OCI-LY1 (cell line): Measurements from ENCODE around the gene SLC41A2.
"Not testable (repeated sequence)": the region's sequence is repeated elsewhere in the genome, so short reads cannot be mapped to it uniquely, and the experiment has no call there.

Experiments used
- H2AFZ ChIP-seq: fragments of 200-600 bp; sonication (generic), shearing (Covaris generic); 2 replicates; pipeline ENCODE4 v1.6.0; 2014; ENCODE audit warnings: antibody characterized with exemption, mild to moderate bottlenecking, low read length
- H3F3A ChIP-seq: fragments of 200-600 bp; sonication (generic), shearing (Covaris generic); 2 replicates; pipeline ENCODE4 v1.6.0; 2014; ENCODE audit warnings: mild to moderate bottlenecking, antibody characterized with exemption, low read length, moderate library complexity; ENCODE audit not compliant: insufficient read depth
- H3K27ac ChIP-seq: fragments of 200-600 bp; sonication (generic); 2 replicates; pipeline ENCODE4 v1.5.1; 2014; ENCODE audit warnings: low read length, mixed run types, mild to moderate bottlenecking, low read depth; ENCODE audit not compliant: poor library complexity, severe bottlenecking
- H3K27me3 ChIP-seq: fragments of 200-600 bp; sonication (generic); 2 replicates; pipeline ENCODE4 v1.6.0; 2014; ENCODE audit warnings: antibody characterized with exemption, mild to moderate bottlenecking, low read length, moderate library complexity; ENCODE audit not compliant: insufficient read depth
- H3K36me3 ChIP-seq: fragments of 200-600 bp; sonication (generic); 2 replicates; pipeline ENCODE4 v1.6.1; 2014; ENCODE audit warnings: mild to moderate bottlenecking, antibody characterized with exemption, low read length, moderate library complexity, mixed read lengths; ENCODE audit not compliant: insufficient read depth
- H3K4me1 ChIP-seq: fragments of 200-600 bp; sonication (generic); 2 replicates; pipeline ENCODE4 v1.5.1; 2014; ENCODE audit warnings: mild to moderate bottlenecking, low read length, moderate library complexity; ENCODE audit not compliant: insufficient read depth, severe bottlenecking
- H3K4me2 ChIP-seq: fragments of 200-600 bp; sonication (generic), shearing (Covaris generic); 2 replicates; pipeline ENCODE4 v1.6.1; 2014; ENCODE audit warnings: low read length
- H3K4me3 ChIP-seq: fragments of 200-600 bp; sonication (generic); 2 replicates; pipeline ENCODE4 v1.5.1; 2014; ENCODE audit warnings: low read length, low read depth, mild to moderate bottlenecking, mixed read lengths; ENCODE audit not compliant: poor library complexity, severe bottlenecking
- H3K79me2 ChIP-seq: fragments of 200-600 bp; shearing (Covaris generic); 2 replicates; pipeline ENCODE4 v1.6.1; 2016; ENCODE audit warnings: mixed run types, low read length, mixed read lengths; ENCODE audit not compliant: insufficient read depth
- H3K9ac ChIP-seq: fragments of 200-600 bp; sonication (generic), shearing (Covaris generic); 2 replicates; pipeline ENCODE4 v1.6.1; 2014; ENCODE audit warnings: mild to moderate bottlenecking, low read length, mixed read lengths
- H3K9me2 ChIP-seq: fragments of 200-600 bp; sonication (generic), shearing (Covaris generic); 2 replicates; pipeline ENCODE4 v1.6.1; 2014; ENCODE audit warnings: low read depth, mild to moderate bottlenecking, low read length, mixed read lengths
- H3K9me3 ChIP-seq: fragments of 200-600 bp; shearing (Covaris generic); 2 replicates; pipeline ENCODE4 v1.6.1; 2014; ENCODE audit warnings: low read length, mixed read lengths
- H4K20me1 ChIP-seq: fragments of 200-600 bp; sonication (generic), shearing (Covaris generic); 2 replicates; pipeline ENCODE4 v1.6.0; 2016; ENCODE audit warnings: mild to moderate bottlenecking, low read length; ENCODE audit not compliant: insufficient read depth
- EZH2 ChIP-seq: fragments of 200-600 bp; sonication (generic), shearing (Covaris generic); IDR thresholded peaks from 2 replicates; pipeline ENCODE4 v1.8.0; 2017; ENCODE audit warnings: borderline replicate concordance, mixed run types, mild to moderate bottlenecking, antibody characterized with exemption, low read length, moderate library complexity, mixed read lengths
- TF ChIP-seq, protein P1 (sequence below): fragments of 200-600 bp; sonication (generic), shearing (Covaris generic); IDR thresholded peaks from 2 replicates; pipeline ENCODE4 v1.5.1; 2017; ENCODE audit warnings: mild to moderate bottlenecking, antibody characterized with exemption, low read length, moderate library complexity, mixed read lengths

Gene SLC41A2

DNA sequence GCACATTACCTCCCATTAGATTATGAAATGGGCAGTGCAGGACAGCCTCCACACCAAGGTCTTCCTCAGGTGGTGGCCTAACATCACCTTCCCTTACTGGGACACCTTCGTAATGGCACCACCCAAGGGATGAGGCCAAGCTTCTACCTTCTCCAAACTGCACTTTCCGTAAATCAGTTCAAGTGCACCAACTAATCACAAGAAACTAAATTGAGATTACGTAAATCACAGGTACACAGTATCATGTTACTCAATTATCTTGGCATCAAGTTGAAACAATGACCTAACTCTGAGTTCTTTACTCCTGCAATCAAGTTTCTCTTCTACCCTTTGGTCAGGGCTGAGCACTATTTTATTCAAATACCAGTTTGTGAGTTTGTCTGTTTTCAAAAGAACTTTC is 13.8 kb downstream of the SLC41A2 start:
- Histone ChIP-seq H3K9me2 (no peaks in the 10 kb centered on the region), H4K20me1 (no peaks in the 10 kb centered on the region), H3F3A (no peaks in the 10 kb centered on the region), H3K27me3 (no peaks in the 10 kb centered on the region), H3K4me3 (no peak overlapping the region), H3K36me3 (no peaks in the 10 kb centered on the region), H3K4me1 (no peaks in the 10 kb centered on the region), H3K27ac (no peak overlapping the region), H3K9me3 (no peaks in the 10 kb centered on the region), H3K4me2 (no peak overlapping the region), H3K79me2 (no peaks in the 10 kb centered on the region), H3K9ac (no peak overlapping the region), H2AFZ (no peak overlapping the region)
- no peak for TF ChIP-seq EZH2
- TF ChIP-seq, protein P1, sequence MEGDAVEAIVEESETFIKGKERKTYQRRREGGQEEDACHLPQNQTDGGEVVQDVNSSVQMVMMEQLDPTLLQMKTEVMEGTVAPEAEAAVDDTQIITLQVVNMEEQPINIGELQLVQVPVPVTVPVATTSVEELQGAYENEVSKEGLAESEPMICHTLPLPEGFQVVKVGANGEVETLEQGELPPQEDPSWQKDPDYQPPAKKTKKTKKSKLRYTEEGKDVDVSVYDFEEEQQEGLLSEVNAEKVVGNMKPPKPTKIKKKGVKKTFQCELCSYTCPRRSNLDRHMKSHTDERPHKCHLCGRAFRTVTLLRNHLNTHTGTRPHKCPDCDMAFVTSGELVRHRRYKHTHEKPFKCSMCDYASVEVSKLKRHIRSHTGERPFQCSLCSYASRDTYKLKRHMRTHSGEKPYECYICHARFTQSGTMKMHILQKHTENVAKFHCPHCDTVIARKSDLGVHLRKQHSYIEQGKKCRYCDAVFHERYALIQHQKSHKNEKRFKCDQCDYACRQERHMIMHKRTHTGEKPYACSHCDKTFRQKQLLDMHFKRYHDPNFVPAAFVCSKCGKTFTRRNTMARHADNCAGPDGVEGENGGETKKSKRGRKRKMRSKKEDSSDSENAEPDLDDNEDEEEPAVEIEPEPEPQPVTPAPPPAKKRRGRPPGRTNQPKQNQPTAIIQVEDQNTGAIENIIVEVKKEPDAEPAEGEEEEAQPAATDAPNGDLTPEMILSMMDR: no peak

- not testable (repeated sequence) for H3K36me3 ChIP-seq, H4K20me1 ChIP-seq, H3K4me3 ChIP-seq, H3K9me3 ChIP-seq, H3K9ac ChIP-seq, H3F3A ChIP-seq, H3K4me2 ChIP-seq, H3K9me2 ChIP-seq, H2AFZ ChIP-seq, H3K79me2 ChIP-seq, H3K27me3 ChIP-seq, H3K4me1 ChIP-seq, H3K27ac ChIP-seq
Observed at GRCh38 chr12:104943401-104943800, 14.7 kb downstream of the SLC41A2 start.

GRCh38 chr12:104942075-104942474 is 16.0 kb downstream of the SLC41A2 start:
- Histone ChIP-seq H3K9ac (no peak overlapping the region), H2AFZ (no peak overlapping the region), H3K79me2 (no peaks in the 10 kb centered on the region), H3K27ac (no peak overlapping the region), H4K20me1 (no peaks in the 10 kb centered on the region), H3K9me2 (no peaks in the 10 kb centered on the region), H3K9me3 (no peaks in the 10 kb centered on the region), H3K27me3 (no peaks in the 10 kb centered on the region), H3K36me3 (no peaks in the 10 kb centered on the region), H3K4me2 (no peak overlapping the region), H3F3A (no peaks in the 10 kb centered on the region), H3K4me1 (no peaks in the 10 kb centered on the region), H3K4me3 (no peak overlapping the region)
- TF ChIP-seq, protein P1: no peak
- no peak for TF ChIP-seq EZH2

DNA sequence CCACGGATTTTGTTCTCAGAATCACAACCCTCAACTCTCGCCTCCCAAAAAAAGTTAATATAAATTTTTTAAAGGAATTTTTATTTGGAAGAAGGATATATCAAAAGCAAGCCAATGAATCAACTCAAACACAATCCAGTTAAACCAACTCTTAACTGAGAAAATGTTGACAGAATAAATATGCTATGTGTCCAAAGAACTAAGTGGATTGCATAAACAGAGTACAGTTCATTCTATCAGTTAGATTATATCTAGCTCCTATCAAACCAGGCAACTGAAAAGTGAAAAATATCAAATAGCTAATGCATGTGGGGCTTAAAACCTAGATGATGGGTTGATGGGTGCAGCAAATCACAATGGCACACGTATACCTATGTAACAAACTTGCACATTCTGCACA is 16.6 kb downstream of the SLC41A2 start:
- Histone ChIP-seq H3K27ac (no peak overlapping the region), H3K4me1 (no peaks in the 10 kb centered on the region), H3K36me3 (no peaks in the 10 kb centered on the region), H3K9ac (no peak overlapping the region), H3K9me3 (no peaks in the 10 kb centered on the region), H3K79me2 (no peaks in the 10 kb centered on the region), H4K20me1 (no peaks in the 10 kb centered on the region), H2AFZ (no peak overlapping the region), H3K9me2 (no peaks in the 10 kb centered on the region), H3K27me3 (no peaks in the 10 kb centered on the region), H3K4me2 (no peak overlapping the region), H3K4me3 (no peak overlapping the region), H3F3A (no peaks in the 10 kb centered on the region)
- TF ChIP-seq EZH2: no peak
- TF ChIP-seq, protein P1: no peak
